ENCODE data around the gene NIPAL3.
A peak's percentile ranks its signal among the peaks of the same experiment; 100 is the strongest.
"Not testable (repeated sequence)": the region's sequence is repeated elsewhere in the genome, so short reads cannot be mapped to it uniquely, and the experiment has no call there.

The NIPAL3 gene

GRCh38 chr1:24493785-24494184, 78.2 kb downstream of the NIPAL3 start:
- DNase-seq: no peak

GRCh38 chr1:24498589-24498988, 83.0 kb downstream of the NIPAL3 start:
- no peak for DNase-seq

- DNase-seq: no peak
These were observed 84.9 kb downstream of the NIPAL3 start for GRCh38 chr1:24500448-24501048.

GRCh38 chr1:24501371-24502064, 85.9 kb downstream of the NIPAL3 start:
- DNase-seq: peak in 1 of 3 experiments; percentile 43

GRCh38 chr1:24502065-24502708, 86.6 kb downstream of the NIPAL3 start:
- DNase-seq: peak; percentile 60 to 88 (median 87)

GRCh38 chr1:24502709-24503058, 87.1 kb downstream of the NIPAL3 start, which contains the start of gene RCAN3:
Gene RCAN3, plus strand, starts transcription at chr1:24502836. Its CDS starts 11,537 bp downstream, at chr1:24514373.
- peak; percentile 87 to 88 (median 88) for DNase-seq

GRCh38 chr1:24503059-24503751, 87.6 kb downstream of the NIPAL3 start:
- peak in 2 of 3 experiments; percentile 43 to 49 for DNase-seq

- DNase-seq: no peak
These were observed 88.4 kb downstream of the NIPAL3 start for GRCh38 chr1:24503870-24504523.

- DNase-seq: no peak
These were observed 89.0 kb downstream of the NIPAL3 start for GRCh38 chr1:24504560-24504959.

GRCh38 chr1:24505816-24506215, 90.2 kb downstream of the NIPAL3 start:
- DNase-seq: no peak

GRCh38 chr1:24506691-24507381, 91.2 kb downstream of the NIPAL3 start:
- no peak for DNase-seq

- no peak for DNase-seq
These were observed 91.8 kb downstream of the NIPAL3 start for GRCh38 chr1:24507405-24507804.

- DNase-seq: no peak
These were observed 93.3 kb downstream of the NIPAL3 start for GRCh38 chr1:24508911-24509310.

GRCh38 chr1:24513706-24514105, 98.1 kb downstream of the NIPAL3 start:
- DNase-seq: no peak

GRCh38 chr1:24514946-24515345, 99.3 kb downstream of the NIPAL3 start:
- no peak for DNase-seq

GRCh38 chr1:24515671-24516209, 100.1 kb downstream of the NIPAL3 start:
- DNase-seq: not testable (repeated sequence)

GRCh38 chr1:24516506-24516905, 100.9 kb downstream of the NIPAL3 start:
- DNase-seq: no peak

GRCh38 chr1:24517898-24518297, 102.3 kb downstream of the NIPAL3 start:
- no peak for DNase-seq

- DNase-seq: not testable (repeated sequence)
These were observed 104.7 kb downstream of the NIPAL3 start for GRCh38 chr1:24520282-24520681.
